ENCODE data around the gene OBI1.

Gene OBI1, protein sequence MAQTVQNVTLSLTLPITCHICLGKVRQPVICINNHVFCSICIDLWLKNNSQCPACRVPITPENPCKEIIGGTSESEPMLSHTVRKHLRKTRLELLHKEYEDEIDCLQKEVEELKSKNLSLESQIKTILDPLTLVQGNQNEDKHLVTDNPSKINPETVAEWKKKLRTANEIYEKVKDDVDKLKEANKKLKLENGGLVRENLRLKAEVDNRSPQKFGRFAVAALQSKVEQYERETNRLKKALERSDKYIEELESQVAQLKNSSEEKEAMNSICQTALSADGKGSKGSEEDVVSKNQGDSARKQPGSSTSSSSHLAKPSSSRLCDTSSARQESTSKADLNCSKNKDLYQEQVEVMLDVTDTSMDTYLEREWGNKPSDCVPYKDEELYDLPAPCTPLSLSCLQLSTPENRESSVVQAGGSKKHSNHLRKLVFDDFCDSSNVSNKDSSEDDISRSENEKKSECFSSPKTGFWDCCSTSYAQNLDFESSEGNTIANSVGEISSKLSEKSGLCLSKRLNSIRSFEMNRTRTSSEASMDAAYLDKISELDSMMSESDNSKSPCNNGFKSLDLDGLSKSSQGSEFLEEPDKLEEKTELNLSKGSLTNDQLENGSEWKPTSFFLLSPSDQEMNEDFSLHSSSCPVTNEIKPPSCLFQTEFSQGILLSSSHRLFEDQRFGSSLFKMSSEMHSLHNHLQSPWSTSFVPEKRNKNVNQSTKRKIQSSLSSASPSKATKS

DNA sequence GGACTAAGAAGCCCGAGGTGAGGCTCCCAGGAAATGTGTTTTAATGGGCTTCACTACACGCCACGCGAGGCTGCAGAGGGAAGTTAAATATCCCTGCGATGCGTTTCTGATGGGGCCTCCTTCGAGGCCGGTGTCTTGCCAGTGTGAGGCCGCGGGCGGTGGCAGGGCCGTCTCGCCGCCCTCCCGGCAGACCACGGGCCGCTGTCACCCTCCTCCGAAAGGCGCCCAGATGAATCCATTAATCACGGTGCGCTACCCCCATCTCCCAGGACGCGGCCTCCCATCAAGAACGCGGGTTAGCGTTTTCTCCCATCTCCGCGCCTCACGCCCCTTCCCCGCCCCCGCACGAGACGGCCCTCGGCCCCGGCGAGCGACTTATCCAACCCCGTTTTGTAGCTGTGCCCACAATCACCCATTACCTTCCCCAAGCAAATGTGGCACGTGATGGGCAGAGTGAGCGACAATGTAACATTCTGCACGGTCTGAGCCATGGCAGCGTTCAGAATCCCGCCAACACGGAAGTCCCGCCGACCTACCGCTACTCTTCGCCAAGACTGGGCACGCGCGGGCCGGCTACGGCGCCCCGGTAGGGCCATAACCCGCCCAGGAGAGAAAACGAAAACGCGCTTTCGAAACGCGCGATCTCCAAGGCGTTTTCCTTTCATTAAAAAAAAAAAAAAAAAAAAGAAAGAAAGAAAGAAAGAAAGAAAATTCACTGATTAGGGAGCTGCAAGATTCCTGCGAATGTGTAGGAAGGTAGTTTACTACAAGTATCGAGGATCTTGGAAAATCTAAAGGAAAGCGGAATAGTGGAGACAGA is at the start of gene OBI1:
Gene OBI1, minus strand, starts transcription at position 526 of the 820 bp plus-strand sequence. Its CDS starts 35 bp downstream, at position 491.
- Mint-ChIP-seq H3K27me3 (ENCODE audit: low read depth) (no peaks in the 10 kb centered on the region), H3K27ac (peak within 1 kb of the TSS; percentile 94), H3K36me3 (ENCODE audit: low read depth) (peaks cover 14% of the 10 kb centered on the region), H3K9me3 (no peaks in the 10 kb centered on the region), H3K4me1 (ENCODE audit: low read depth) (peaks cover 34% of the 10 kb centered on the region), H3K4me3 (peak within 1 kb of the TSS; percentile 99)
- peak; percentile 90 for DNase-seq (ENCODE audit: low spot score)

DNA sequence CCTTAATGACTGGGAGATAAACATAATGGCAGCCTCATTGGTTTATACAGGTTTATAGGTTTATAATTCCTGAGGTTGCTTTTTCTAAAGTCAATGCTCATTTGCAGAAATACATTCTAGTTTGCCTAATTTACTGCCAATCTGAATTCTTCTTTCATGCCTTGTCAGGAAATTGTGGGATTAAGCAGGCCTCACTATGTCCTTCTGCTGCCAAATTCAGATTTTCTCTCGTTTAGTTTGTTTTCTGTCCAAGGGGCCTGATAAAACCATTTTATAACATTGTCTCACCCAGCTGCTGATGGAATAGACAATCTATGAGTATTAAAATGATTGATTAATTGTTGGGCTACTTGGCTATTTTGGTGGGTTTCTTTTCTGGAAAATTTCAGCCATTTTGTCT is 42.4 kb upstream of the OBI1 start:
- no peaks in the 10 kb centered on the region for H3K4me1 Mint-ChIP-seq (ENCODE audit: low read depth)
- H3K27me3 Mint-ChIP-seq (ENCODE audit: low read depth), result peaks cover 5% of the 10 kb centered on the region
- H3K4me3 Mint-ChIP-seq, result no peak overlapping the region
- no peak for DNase-seq (ENCODE audit: low spot score)
- no peaks in the 10 kb centered on the region for H3K36me3 Mint-ChIP-seq (ENCODE audit: low read depth)
- no peaks in the 10 kb centered on the region for H3K9me3 Mint-ChIP-seq
- no peak overlapping the region for H3K27ac Mint-ChIP-seq

DNA sequence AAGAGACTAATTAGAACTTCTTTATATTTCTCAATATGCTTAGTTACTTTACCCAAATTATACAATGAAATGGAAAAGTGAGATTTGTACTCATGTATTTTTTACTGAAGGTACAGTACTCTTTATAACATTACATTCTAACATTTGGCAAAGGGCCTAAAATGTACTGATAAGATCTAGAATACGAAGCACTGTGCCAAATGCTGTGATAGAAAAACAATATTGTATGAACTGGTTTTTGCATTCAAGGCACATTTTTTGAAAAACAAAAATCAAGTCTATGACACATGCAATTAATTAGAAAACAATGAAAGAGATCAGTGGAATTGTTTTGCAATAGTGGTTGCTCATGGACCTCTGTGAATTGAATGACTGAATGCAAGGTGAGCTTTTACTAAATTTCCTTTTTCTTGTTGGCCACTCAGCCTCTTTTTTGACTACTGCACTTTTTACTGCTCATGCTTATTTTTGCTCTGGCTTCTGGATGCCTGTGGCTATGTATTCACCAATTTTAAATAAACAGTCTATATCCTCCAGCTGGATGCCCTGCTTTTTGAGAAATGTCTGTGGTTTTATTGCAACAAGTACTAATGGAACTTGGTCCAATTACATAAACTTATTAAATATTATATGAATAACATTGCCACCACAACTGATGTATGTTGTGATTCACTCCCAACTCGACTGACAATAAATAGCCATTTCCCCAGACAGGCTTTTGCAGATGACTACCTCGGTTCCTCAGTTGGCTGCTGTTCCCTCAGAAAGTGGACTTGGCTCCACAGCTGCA is 41.4 kb upstream of the OBI1 start:
- no peaks in the 10 kb centered on the region for H3K4me1 Mint-ChIP-seq (ENCODE audit: low read depth)
- no peaks in the 10 kb centered on the region for H3K36me3 Mint-ChIP-seq (ENCODE audit: low read depth)
- H3K27ac Mint-ChIP-seq, result no peak overlapping the region
- DNase-seq (ENCODE audit: low spot score), result no peak
- H3K27me3 Mint-ChIP-seq (ENCODE audit: low read depth), result peaks cover 5% of the 10 kb centered on the region
- H3K9me3 Mint-ChIP-seq, result no peaks in the 10 kb centered on the region
- no peak overlapping the region for H3K4me3 Mint-ChIP-seq

DNA sequence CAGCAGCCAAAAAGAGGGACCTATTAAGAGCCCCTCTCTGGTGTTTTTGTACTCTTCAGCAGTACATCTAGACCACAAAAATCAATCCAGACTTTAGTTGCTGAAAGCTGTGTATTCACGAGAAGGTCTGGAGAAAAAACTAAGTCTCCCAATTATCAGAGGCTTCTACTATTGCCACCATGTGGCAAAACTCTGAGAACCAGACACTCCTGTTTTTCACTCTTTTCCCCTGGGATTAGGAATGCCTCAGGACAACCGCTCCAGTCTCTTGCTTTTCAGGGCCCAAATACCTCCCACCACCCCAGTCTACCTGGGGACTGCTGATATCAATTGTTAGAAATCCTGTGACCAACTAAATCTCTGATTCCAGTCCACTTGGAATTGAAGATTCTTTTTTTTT is 30.1 kb upstream of the OBI1 start:
- Mint-ChIP-seq H3K27ac (no peak overlapping the region), H3K27me3 (ENCODE audit: low read depth) (peaks cover 2% of the 10 kb centered on the region), H3K36me3 (ENCODE audit: low read depth) (no peaks in the 10 kb centered on the region), H3K9me3 (no peaks in the 10 kb centered on the region), H3K4me3 (no peak overlapping the region), H3K4me1 (ENCODE audit: low read depth) (no peaks in the 10 kb centered on the region)
- no peak for DNase-seq (ENCODE audit: low spot score)

DNA sequence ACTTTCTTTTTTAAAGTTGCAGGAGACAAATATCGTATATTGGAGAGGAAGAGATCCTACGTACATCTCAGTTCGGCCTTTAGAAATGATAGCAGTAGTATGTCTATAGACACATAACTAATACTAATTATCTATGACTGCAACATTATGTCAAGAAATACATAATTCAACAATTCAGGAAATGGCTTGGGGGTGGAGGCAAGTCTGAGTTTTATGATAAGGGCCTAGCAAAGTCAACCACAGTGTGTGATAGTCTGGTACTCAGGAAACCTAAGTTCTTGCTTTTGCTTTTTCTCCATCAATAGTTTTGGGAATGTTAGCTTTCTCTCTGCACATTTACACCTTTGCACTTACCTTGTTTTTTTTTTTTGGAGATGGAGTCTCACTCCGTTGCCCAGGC is 27.5 kb upstream of the OBI1 start:
- Mint-ChIP-seq H3K27ac (no peak overlapping the region), H3K36me3 (ENCODE audit: low read depth) (no peaks in the 10 kb centered on the region), H3K9me3 (no peaks in the 10 kb centered on the region), H3K4me3 (no peak overlapping the region), H3K27me3 (ENCODE audit: low read depth) (peaks cover 3% of the 10 kb centered on the region), H3K4me1 (ENCODE audit: low read depth) (no peaks in the 10 kb centered on the region)
- no peak for DNase-seq (ENCODE audit: low spot score)

DNA sequence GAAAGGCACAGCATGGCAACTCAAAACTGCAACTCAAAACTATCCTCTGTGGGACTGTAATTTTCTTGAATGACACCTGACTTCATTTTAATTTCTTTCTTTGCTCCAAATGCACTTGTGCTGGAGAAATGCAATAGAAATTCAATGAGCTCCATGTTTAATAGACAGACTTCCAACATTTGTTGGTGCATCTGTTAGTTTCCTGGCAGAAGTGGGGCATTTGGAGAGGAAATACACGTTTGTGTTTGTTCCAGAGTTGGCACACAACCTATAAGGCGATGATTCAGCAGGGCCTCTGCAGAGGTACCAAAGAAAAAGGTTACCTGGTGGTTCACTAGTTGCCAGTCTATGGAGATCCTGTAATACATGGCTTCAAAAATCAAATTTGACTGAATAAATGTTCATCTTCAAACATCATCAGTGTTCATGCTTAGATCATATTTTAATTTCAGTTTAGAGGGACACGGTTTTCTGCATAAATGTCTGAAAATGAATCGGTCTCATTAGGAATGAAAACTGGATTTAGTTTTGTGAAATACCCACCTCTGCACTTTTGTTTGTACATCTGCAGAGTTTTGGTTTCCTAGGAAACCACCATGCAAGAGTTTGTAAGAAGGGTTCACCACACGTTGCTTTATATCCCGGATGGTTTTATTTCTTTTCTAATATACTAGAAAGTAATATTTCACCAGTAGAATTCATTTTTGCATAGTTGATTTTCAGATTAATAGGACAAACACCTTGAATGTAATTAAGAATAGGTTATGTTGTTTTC is 21.8 kb upstream of the OBI1 start:
- H3K4me3 Mint-ChIP-seq, result no peak overlapping the region
- no peak overlapping the region for H3K27ac Mint-ChIP-seq
- H3K4me1 Mint-ChIP-seq (ENCODE audit: low read depth), result no peaks in the 10 kb centered on the region
- no peaks in the 10 kb centered on the region for H3K36me3 Mint-ChIP-seq (ENCODE audit: low read depth)
- no peak for DNase-seq (ENCODE audit: low spot score)
- no peaks in the 10 kb centered on the region for H3K9me3 Mint-ChIP-seq
- H3K27me3 Mint-ChIP-seq (ENCODE audit: low read depth), result peaks cover 12% of the 10 kb centered on the region

DNA sequence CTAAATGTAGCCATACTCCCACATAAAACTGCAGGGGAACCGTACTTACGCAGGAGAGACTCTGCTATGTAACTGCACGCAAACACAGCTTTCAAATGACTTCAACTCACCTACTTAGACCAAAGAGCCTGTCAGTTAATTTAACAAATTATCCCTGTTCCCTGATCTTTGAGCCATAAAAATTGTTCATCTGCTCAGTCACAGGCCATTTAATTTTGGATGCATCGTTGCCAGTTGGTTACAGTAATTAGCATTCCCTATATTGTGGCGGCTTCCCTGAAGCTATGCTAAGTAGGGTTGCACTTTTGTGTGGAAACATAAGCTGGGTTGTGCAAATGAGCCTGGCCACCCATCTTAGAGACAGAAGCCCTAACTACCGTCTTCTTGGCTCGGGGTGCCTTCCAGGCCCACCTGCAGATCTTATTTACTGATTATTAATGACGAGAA is 21.2 kb upstream of the OBI1 start:
- H3K9me3 Mint-ChIP-seq, result no peaks in the 10 kb centered on the region
- peaks cover 14% of the 10 kb centered on the region for H3K27me3 Mint-ChIP-seq (ENCODE audit: low read depth)
- H3K4me1 Mint-ChIP-seq (ENCODE audit: low read depth), result no peaks in the 10 kb centered on the region
- no peak overlapping the region for H3K4me3 Mint-ChIP-seq
- H3K27ac Mint-ChIP-seq, result no peak overlapping the region
- H3K36me3 Mint-ChIP-seq (ENCODE audit: low read depth), result no peaks in the 10 kb centered on the region
- DNase-seq (ENCODE audit: low spot score), result no peak

DNA sequence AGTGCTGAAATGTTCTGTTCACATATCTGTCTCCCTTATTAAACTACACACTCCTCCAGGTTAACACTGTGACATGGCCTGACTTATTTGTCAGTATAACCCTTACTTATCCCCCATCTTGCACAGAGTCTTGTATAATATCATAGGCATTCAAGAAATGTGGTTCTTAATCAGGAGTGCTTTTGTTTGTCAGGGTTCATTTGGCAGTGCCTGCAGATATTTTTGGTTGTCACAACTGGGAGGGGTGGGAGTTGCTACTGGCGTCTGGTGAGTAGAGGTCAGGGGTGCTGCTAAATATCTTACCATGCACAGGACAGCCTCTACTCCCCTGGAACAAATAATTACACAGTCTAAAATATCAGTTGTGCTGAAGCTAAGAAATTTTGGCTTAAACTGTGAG is 20.4 kb upstream of the OBI1 start:
- H3K4me3 Mint-ChIP-seq, result no peak overlapping the region
- H3K4me1 Mint-ChIP-seq (ENCODE audit: low read depth), result no peaks in the 10 kb centered on the region
- no peaks in the 10 kb centered on the region for H3K9me3 Mint-ChIP-seq
- no peaks in the 10 kb centered on the region for H3K36me3 Mint-ChIP-seq (ENCODE audit: low read depth)
- no peak overlapping the region for H3K27ac Mint-ChIP-seq
- no peak for DNase-seq (ENCODE audit: low spot score)
- H3K27me3 Mint-ChIP-seq (ENCODE audit: low read depth), result peaks cover 20% of the 10 kb centered on the region

DNA sequence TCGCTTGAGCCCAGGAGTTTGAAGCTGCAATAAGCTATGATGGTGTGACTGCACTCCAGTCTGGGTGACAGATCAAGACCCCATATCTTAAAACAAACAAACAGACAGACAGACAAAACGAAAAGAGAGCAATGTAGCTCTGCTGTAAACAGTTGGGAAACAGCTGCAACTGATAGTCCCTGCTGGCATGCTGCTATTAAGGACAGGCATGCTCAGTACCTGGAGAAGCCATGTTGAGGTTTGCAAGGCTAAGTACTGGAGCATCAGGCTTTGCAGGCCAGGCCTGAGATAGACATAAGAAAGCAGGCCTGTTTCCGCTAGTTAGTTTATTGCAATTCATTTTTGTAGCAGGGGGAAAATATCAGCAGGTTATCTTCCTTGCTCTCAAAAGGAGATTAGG is 16.2 kb upstream of the OBI1 start:
- Mint-ChIP-seq H3K4me1 (ENCODE audit: low read depth) (no peaks in the 10 kb centered on the region), H3K9me3 (no peaks in the 10 kb centered on the region), H3K27me3 (ENCODE audit: low read depth) (peaks cover 35% of the 10 kb centered on the region), H3K27ac (no peak overlapping the region), H3K4me3 (no peak overlapping the region), H3K36me3 (ENCODE audit: low read depth) (no peaks in the 10 kb centered on the region)
- DNase-seq (ENCODE audit: low spot score), result no peak

DNA sequence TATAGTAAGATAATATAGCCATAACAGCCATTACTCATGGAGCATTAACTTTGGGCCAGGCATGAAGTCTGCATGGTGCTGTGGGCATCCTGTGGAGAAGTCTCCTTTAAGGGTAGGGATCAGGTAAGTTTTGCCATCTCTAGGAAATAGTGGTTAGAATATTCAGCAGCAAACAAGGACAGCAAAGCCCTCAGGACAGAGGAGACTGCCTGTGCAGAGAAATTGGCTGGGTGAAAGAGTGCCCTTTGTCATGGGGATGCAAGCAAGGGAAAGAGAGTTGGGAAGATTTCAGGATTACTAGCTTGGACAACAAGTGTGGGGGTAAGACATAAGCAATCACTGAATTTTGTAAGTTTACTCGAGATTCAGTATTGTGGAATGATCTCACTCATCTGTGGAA is 15.7 kb upstream of the OBI1 start:
- Mint-ChIP-seq H3K4me1 (ENCODE audit: low read depth) (no peaks in the 10 kb centered on the region), H3K9me3 (no peaks in the 10 kb centered on the region), H3K27me3 (ENCODE audit: low read depth) (peaks cover 36% of the 10 kb centered on the region), H3K27ac (no peak overlapping the region), H3K4me3 (no peak overlapping the region), H3K36me3 (ENCODE audit: low read depth) (no peaks in the 10 kb centered on the region)
- DNase-seq (ENCODE audit: low spot score), result no peak

DNA sequence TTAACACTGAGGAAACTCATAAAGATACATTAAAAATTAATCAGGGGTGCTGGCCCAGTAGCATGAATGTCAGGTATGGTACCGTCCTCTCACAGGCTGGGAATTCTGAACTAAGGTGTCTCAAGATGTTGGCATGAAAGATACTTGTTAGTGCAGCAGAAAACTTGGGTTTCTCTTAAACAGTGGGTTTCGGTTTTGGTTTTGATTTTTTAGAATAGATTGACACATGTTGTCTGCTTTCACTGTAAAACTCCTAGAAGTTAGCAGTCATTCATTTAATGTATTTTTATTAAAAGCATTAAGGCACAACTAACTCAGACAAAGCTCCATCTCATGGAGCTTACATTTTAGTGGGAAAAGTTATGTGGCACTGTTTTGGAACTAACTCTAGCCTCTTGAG is 3.5 kb upstream of the OBI1 start:
- H3K36me3 Mint-ChIP-seq (ENCODE audit: low read depth), result peaks cover 3% of the 10 kb centered on the region
- no peaks in the 10 kb centered on the region for H3K9me3 Mint-ChIP-seq
- H3K27me3 Mint-ChIP-seq (ENCODE audit: low read depth), result no peaks in the 10 kb centered on the region
- DNase-seq (ENCODE audit: low spot score), result no peak
- H3K4me1 Mint-ChIP-seq (ENCODE audit: low read depth), result peaks cover 29% of the 10 kb centered on the region
- H3K27ac Mint-ChIP-seq, result no peak overlapping the region
- no peak overlapping the region for H3K4me3 Mint-ChIP-seq

DNA sequence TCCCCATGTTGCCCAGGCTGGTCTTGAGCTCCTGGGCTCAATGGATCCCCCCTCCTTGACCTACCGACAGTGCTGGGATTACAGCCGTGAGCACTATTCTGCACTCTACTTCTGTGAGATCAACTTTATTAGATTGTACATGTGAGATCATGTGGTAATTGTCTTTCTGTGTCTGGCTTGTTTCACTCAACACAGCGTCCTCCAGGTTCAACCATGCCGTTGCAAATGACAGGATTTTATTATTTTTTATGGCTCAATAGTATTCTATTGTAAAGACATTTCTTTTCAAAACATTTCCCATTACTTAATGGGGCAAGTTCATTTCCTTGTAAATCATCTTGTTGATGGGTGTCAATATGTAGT is 1.5 kb upstream of the OBI1 start:
- DNase-seq (ENCODE audit: low spot score), result no peak
- H3K27ac Mint-ChIP-seq, result no peak overlapping the region
- H3K27me3 Mint-ChIP-seq (ENCODE audit: low read depth), result no peaks in the 10 kb centered on the region
- H3K36me3 Mint-ChIP-seq (ENCODE audit: low read depth), result peaks cover 8% of the 10 kb centered on the region
- no peaks in the 10 kb centered on the region for H3K9me3 Mint-ChIP-seq
- peaks cover 34% of the 10 kb centered on the region for H3K4me1 Mint-ChIP-seq (ENCODE audit: low read depth)
- H3K4me3 Mint-ChIP-seq, result peak overlapping the region; percentile 99
